Transverse colon (tissue), 4 donors: Measurements from ENCODE around the gene NEDD4L. TPM values are rescaled to one million over a fixed set of nuclear protein-coding genes. Genes with fewer than 3 reads are reported as not detected.

Experiments used
- DNase-seq: peaks from one replicate; pipeline ENCODE4 v3.0.0-alpha.2; 2019
- H3K27ac ChIP-seq, 4 donors: fragments of 200-600 bp; sonication (generic); 2 replicates each; pipeline ENCODE4 v1.5.1; 2016 to 2018; ENCODE audit warnings: inconsistent platforms in 4 of 4
- H3K27me3 ChIP-seq: fragments of 200-600 bp; sonication (generic); 2 replicates; pipeline ENCODE4 v1.5.1; 2017; ENCODE audit warnings: inconsistent platforms
- H3K36me3 ChIP-seq, 4 donors: fragments of 200-600 bp; sonication (generic); 2 replicates each; pipeline ENCODE4 v1.5.1; 2017 to 2019; ENCODE audit warnings: inconsistent platforms in 4 of 4
- H3K4me1 ChIP-seq, 4 donors: fragments of 200-600 bp; sonication (generic); 2 replicates each; pipeline ENCODE4 v1.5.1; 2017 to 2020; ENCODE audit warnings: inconsistent platforms in 4 of 4
- H3K4me3 ChIP-seq, 4 donors: fragments of 200-600 bp; sonication (generic); 1 replicate in 1 of 4; 2 replicates in 3 of 4; pipeline versions ENCODE4 v1.5.1 to v1.6.1; 2017 to 2019; ENCODE audit warnings: inconsistent platforms in 4 of 4
- H3K9me3 ChIP-seq, 2 donors: fragments of 200-600 bp; sonication (generic); 2 replicates each; pipeline ENCODE4 v1.5.1; 2017 to 2019; ENCODE audit warnings: inconsistent platforms in 2 of 2
- EP300 ChIP-seq: sonication (generic); formaldehyde crosslinking; IDR thresholded peaks from one replicate; pipeline ENCODE4 v1.6.1; 2017; ENCODE audit warnings: antibody characterized with exemption, low read depth
- POLR2A ChIP-seq: fragments of 450-650 bp; IDR thresholded peaks from one replicate; pipeline ENCODE4 v1.6.1; 2016; ENCODE audit warnings: antibody characterized with exemption, mild to moderate bottlenecking, moderate library complexity
- POLR2AphosphoS5 ChIP-seq, 3 donors: sonication (generic); formaldehyde crosslinking; IDR thresholded peaks; one replicate each; pipeline ENCODE4 v1.6.1; 2016; ENCODE audit warnings: antibody characterized with exemption in 3 of 3
- WGBS, 2 donors: methylation state at CpG; one replicate each; pipeline ENCODE4 v1.1.5; 2018; ENCODE audit warnings: low coverage in 1 of 2; 5-methylcytosine and 5-hydroxymethylcytosine counted together
- in situ Hi-C, 4 donors: fragments of 200-750 bp; cut with MboI; loops; one replicate each; pipeline versions ENCODE4 v1.15.0 to v1.15.1; 2017; ENCODE audit warnings: low sequenced_read_pairs in 3 of 4, low pct_ligation_motif_present in 1 of 4, low pct_unique_long_range_greater_than_20kb in 1 of 4
- intact Hi-C: fragments of 100-400 bp; cut with DNase I; formaldehyde crosslinking; loops from one replicate; pipeline ENCODE4 v1.15.1; 2023; ENCODE audit warnings: low total_unique reads
- small RNA-seq, 4 donors: library from RNA; depleted of rRNA; stranded (forward); fragments of <200 nt; gene quantifications; one replicate each; pipeline ENCODE3, GENCODE V24; 2016
- total RNA-seq, 4 donors: library from RNA; depleted of rRNA; stranded (reverse); fragments of >200 nt; gene quantifications; one replicate each; pipeline ENCODE4 v1.1.0, GENCODE V29; 2016
- TF ChIP-seq, protein P1 (sequence below), 5 experiments: fragments of 200-600 bp in 3 of 5; fragments of 450-650 bp in 2 of 5; sonication (generic) in 3 of 5; IDR thresholded peaks; 1 replicate in 2 of 5; 2 replicates in 3 of 5; pipeline ENCODE4 v1.5.1; 2016 to 2017; ENCODE audit warnings: antibody characterized with exemption in 5 of 5, inconsistent platforms in 3 of 5, mild to moderate bottlenecking in 2 of 5, moderate library complexity in 1 of 5

Gene NEDD4L
- total RNA-seq, 4 donors from 2014 or later = 217 to 773 (median 305) TPM

GRCh38 chr18:58449464-58449863, 405.4 kb downstream of the NEDD4L start:
- Histone ChIP-seq H3K36me3 (no peaks in the 10 kb centered on the region), H3K27me3 (no peaks in the 10 kb centered on the region), H3K4me1 (peaks cover 0 to 3% (median 0%) of the 10 kb centered on the region in 4 donors), H3K27ac (no peak overlapping the region), H3K9me3 (no peaks in the 10 kb centered on the region), H3K4me3 (no peak overlapping the region)
- DNase-seq = no peak
- intact Hi-C loops (no loop called here), in situ Hi-C loops (loop anchor here in 1 of 4 donors (25.0 kb wide), 1 partner anchor 88 kb away; no protein-coding TSS in a partner anchor)
- TF ChIP-seq POLR2AphosphoS5 (IDR thresholded peaks at IDR 0.05) (no peak), EP300 (no peak), POLR2A (no peak)
- TF ChIP-seq, protein P1, sequence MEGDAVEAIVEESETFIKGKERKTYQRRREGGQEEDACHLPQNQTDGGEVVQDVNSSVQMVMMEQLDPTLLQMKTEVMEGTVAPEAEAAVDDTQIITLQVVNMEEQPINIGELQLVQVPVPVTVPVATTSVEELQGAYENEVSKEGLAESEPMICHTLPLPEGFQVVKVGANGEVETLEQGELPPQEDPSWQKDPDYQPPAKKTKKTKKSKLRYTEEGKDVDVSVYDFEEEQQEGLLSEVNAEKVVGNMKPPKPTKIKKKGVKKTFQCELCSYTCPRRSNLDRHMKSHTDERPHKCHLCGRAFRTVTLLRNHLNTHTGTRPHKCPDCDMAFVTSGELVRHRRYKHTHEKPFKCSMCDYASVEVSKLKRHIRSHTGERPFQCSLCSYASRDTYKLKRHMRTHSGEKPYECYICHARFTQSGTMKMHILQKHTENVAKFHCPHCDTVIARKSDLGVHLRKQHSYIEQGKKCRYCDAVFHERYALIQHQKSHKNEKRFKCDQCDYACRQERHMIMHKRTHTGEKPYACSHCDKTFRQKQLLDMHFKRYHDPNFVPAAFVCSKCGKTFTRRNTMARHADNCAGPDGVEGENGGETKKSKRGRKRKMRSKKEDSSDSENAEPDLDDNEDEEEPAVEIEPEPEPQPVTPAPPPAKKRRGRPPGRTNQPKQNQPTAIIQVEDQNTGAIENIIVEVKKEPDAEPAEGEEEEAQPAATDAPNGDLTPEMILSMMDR (IDR thresholded peaks at IDR 0.05) = no peak
- 78 to 82% methylated on average over 2 to 5 of the region's 5 CpGs for WGBS, 2 donors

Small RNA genes lying within 50 kb of the gene (small RNA-seq; reads per million reads assigned to genes)
- 0 reads per million in 4 donors for gene HMGN1P30
- gene MIR3591 = 0 reads per million in 4 donors

Other genes starting within 250 kb of the NEDD4L start
- gene ATP8B1, start 240.9 kb upstream of the NEDD4L start, total RNA-seq = 100 to 1,000 TPM; 120 to 321 (median 252) TPM